Caki2 (cell line): ENCODE measurements around the gene AGBL2. TPM values are rescaled to one million over a fixed set of nuclear protein-coding genes. Genes with fewer than 3 reads are reported as not detected.
"Not testable (repeated sequence)": the region's sequence is repeated elsewhere in the genome, so short reads cannot be mapped to it uniquely, and the experiment has no call there.

ENCODE experiments used
- DNase-seq: peaks from one replicate; pipeline ENCODE4 v3.0.0-alpha.2; 2015; ENCODE audit warnings: low read depth
- in situ Hi-C: cut with HindIII; loops from 2 replicates; pipeline ENCODE4 v1.10.0; 2016; ENCODE audit warnings: low sequenced_read_pairs, low pct_unique_long_range_greater_than_20kb, mixed read lengths
- total RNA-seq: library from RNA; depleted of rRNA; stranded (reverse); fragments of >200 nt; shearing (Covaris generic); gene quantifications from 2 replicates; pipeline ENCODE4 v1.2.3, GENCODE V29; 2014; ENCODE audit warnings: low replicate concordance

AGBL2 gene
- total RNA-seq, 1 experiment from 2014 or later, result 0.37 TPM

DNA sequence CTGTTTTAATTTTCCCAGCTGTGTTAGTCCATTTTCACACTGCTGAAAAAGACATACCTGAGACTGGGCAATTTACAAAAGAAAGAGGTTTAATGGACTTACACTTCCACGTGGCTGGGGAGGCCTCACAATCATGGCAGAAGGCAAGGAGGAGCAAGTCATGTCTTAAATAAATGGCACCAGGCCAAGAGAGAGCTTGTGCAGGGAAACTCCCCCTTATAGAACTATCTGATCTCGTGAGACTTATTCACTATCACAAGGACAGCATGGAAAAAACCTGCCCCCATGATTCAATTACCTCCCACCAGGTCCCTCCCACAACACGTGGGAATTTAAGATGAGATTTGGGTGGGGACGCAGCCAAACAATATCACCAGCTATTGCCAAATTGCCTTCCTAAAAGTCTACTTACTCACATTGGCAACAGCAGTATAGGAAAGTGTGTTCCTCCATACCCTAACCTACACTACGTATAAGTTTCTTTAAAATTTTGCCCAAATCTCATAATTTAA lies 7.8 kb downstream of the AGBL2 start:
- in situ Hi-C loops, DNase-seq: not testable (repeated sequence)

DNA sequence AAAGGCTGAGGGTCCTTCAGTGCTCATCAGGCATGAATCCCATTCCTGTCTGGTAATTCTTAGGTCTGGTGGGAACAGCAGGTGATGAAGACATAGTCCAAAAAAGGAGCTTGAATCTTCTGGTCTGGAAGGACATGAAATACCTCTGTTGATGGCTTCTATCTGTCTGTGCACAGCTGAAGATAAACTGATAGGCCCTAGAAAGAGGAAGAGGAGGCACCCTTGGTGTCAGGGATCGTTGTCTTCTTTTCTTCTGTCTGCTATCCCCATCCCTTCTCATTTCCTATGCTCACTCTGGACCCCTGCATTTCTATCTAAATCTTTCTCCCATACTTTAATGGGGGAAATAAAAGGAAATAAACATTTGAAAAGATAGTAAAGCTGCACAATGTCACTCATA lies 9.4 kb downstream of the AGBL2 start:
- in situ Hi-C loops, result no loop called here
- no peak for DNase-seq

- DNase-seq, result no peak
- in situ Hi-C loops, result no loop called here
Observed at GRCh38 chr11:47691979-47692378, 23.2 kb downstream of the AGBL2 start.

DNA sequence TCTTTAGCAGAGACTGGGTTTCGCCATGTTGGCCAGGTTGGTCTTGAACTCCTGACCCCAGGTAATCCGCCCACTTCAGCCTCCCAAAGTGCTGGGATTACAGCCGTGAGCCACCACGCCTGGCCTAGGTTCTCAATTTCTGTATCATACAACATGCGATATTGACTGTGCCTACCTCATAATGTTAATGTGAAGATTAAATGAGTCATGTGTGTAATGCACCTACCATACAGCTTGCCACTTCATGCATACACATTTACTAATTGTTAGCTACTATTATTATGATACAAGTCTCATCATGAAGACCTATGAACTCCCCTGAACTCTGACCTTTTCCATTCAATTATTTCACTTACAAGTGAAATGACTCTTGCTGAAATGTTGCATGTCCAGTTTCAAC lies 25.7 kb downstream of the AGBL2 start:
- in situ Hi-C loops, result no loop called here
- no peak for DNase-seq

- no peak for DNase-seq
- in situ Hi-C loops, result no loop called here
Observed at GRCh38 chr11:47688991-47689390, 26.2 kb downstream of the AGBL2 start.

DNA sequence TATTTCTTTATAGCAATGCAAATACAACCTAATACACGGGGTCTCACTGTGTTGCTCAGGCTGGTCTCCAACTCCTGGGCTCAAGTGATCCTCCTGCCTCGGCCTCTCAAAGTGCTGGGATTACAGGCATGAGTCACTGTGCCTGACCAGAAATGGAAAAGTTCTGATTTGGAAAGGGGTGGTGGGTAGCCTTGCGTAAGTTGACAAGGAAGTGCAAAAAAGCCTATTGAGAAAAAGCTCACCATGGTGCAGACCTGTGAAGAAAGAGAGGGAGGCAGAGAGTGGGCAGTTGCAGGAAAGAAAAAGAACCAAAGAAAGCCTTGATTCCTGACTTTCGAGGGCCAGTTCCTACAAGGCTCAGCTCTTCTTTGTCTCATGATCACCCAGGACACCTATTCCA lies 27.1 kb downstream of the AGBL2 start:
- in situ Hi-C loops, result no loop called here
- no peak for DNase-seq

DNA sequence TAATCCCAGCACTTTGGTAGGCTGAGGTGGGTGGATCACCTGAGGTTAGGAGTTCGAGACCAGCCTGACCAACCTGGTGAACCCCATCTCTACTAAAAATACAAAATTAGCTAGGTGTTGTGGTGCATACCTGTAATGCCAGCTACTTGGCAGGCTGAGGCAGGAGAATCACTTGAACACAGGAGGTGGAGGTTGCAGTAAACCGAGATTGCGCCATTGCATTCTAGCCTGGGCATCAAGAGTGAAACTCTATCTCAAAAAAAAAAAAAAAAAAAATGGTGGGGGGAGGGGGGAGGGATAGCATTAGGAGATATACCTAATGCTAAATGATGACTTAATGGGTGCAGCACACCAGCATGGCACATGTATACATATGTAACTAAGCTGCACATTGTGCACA lies 28.5 kb downstream of the AGBL2 start:
- in situ Hi-C loops, DNase-seq: not testable (repeated sequence)

- in situ Hi-C loops, result no loop called here
- DNase-seq, result no peak
Observed at GRCh38 chr11:47686151-47686550, 29.0 kb downstream of the AGBL2 start.

DNA sequence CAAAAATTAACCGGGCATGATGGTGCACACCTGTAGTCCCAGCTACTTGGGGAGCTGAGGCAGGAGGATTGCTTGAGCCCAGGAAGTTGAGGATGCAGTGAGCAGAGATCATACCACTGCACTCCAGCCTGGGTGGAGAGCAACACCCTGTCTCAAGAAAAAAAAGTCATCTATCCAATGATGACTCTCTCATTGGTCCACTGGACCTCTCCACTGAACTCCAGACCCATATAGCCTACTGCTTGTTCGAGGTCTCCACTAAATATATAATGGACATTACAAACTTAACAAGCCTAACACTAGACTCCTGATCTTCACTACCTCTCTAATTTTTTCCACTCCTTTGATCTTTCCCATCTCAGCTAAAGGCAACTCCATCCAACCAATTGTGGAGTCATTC lies 39.3 kb downstream of the AGBL2 start:
- DNase-seq, result no peak
- in situ Hi-C loops, result no loop called here

GRCh38 chr11:47672283-47672730 lies 42.9 kb downstream of the AGBL2 start:
- peak; percentile 37 for DNase-seq
- in situ Hi-C loops, result no loop called here

DNA sequence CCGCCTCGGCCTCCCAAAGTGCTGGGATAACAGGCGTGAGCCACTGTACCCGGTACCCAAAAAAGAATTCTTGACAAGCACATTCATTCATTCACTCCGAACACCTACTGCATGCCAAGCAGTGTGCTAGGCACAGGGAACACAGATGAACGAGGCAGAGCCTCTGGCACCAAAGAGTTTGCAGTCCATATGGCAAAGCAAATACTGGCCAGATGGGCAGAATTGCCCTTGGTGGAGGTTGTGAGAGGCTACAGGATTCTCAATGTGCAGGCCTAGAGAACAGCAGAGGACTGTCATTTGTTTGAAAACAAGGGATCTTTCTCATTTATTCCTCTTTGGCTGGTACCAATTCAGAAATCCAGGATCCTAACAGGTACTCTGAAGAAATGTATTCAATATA lies 45.3 kb downstream of the AGBL2 start:
- in situ Hi-C loops, result no loop called here
- no peak for DNase-seq

DNA sequence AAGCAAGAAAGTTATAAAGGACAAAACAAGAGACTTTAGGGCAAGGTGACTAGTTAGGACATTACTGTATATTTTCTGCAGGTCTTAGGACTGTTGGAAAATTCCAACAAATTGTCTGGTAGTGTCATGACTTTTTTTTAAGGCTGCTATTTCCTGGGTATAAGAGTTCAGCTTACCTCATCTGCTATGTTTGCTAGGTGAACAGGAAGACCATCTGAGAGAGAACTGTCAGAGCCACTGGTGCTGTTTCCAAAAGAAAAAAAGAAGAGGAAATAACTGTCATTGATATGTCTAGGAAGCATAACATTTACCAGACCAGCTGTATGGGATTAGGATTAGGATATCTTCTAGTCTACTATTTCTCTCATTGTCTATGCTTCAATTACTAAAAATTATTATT lies 46.5 kb downstream of the AGBL2 start:
- DNase-seq, result no peak
- in situ Hi-C loops, result no loop called here

DNA sequence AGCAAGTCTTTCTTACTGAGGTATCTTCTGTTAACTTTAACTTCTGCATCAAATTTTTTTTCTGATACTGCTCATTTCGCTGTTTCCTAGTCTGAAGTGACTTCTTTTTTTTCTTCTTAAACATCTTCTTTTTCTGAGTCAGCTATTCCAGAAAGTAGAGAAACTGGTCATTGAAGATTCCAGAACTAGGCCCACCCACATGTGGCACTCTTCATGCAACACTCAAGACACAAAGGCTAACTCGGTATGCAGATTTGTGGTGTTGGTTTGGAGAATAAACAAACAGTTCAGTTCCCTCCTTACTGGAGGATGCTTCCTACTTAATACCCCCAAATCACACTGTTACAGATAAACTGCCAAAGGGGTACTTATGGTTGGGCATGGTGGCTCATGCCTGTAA lies 47.6 kb downstream of the AGBL2 start:
- in situ Hi-C loops, result no loop called here
- DNase-seq, result no peak

- no peak for DNase-seq
- in situ Hi-C loops, result no loop called here
Observed at GRCh38 chr11:47667135-47667534, 48.0 kb downstream of the AGBL2 start.

DNA sequence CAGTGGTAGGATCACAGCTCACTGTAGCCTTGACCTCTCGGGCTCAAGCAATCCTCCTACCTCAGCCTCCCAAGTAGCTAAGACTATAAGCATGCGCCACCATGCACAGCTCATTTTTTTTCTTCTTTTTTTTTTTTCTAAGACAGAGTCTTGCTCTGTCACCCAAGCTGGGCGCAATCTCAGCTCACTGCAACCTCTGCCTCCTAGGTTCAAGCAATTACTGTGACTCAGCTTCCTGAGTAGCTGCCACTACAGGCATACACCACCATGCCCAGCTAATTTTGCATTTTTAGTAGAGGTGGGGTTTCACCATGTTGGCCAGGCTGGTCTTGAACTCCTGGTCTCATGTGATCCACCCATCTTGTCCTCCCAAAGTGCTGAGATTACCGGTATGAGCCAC lies 50.2 kb downstream of the AGBL2 start:
- DNase-seq, result peak; percentile 31
- in situ Hi-C loops, result not testable (repeated sequence)

- no peak for DNase-seq
Observed at GRCh38 chr11:47661245-47661644, 53.9 kb downstream of the AGBL2 start.

GRCh38 chr11:47659276-47659675 lies 55.9 kb downstream of the AGBL2 start:
- no peak for DNase-seq
- in situ Hi-C loops, result no loop called here

More at GRCh38 chr11:47661245-47661644, 53.9 kb downstream of the AGBL2 start:
- in situ Hi-C loops, result no loop called here

GRCh38 chr11:47656260-47656885 lies 58.8 kb downstream of the AGBL2 start:
- DNase-seq, result no peak
- in situ Hi-C loops, result no loop called here

DNA sequence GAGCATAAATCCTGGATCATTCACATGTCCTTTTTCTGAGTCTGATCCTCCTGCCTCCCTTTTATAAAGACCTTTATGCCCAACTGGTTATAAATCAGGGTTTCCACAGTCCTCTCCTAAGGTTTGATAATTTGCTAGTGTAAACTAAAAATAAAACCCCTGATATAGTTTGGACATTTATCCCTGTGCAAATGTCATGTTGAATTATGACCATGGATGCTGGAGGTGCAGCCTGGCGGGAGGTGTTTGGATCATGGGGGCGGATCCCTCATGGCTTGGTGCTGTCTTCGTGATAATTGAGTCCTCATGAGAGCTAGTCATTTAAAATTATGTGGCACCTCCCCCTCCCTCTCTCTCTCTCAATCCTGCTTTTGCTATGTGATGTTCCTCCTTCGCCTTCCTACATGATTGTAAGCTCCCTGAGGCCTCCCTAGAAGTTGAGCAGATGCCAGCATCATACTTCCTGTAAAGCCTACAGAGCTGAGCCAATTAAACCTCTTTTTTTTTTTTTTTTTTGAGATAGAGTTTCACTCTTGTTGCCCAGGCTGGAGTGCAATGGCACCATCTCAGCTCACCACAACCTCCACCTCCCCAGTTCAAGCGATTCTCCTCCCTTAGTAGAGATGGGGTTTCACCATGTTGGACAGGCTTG lies 63.2 kb downstream of the AGBL2 start:
- in situ Hi-C loops, result no loop called here

GRCh38 chr11:47649276-47649675 lies 65.9 kb downstream of the AGBL2 start:
- in situ Hi-C loops, result no loop called here
- no peak for DNase-seq

More for the DNA sequence above, 63.2 kb downstream of the AGBL2 start:
- DNase-seq, result no peak
